A673 (cell line): ENCODE measurements around the gene PCP4L1. TPM values are rescaled to one million over a fixed set of nuclear protein-coding genes. Genes with fewer than 3 reads are reported as not detected.

ENCODE experiments used
- BruUV-seq: library from RNA; stranded (reverse); fragments of 400-500 nt; replicated peaks from 2 replicates; lab custom pipeline; 2021; lab: Mats Ljungman, UMichigan
- CTCF ChIA-PET: fragments of 300-600 bp; sonication (Branson Sonifier 250); formaldehyde crosslinking; loops from one replicate; lab custom pipeline; 2022; ENCODE audit warnings: antibody characterized with exemption; lab: Charles Lee
- POLR2A ChIA-PET: fragments of 300-600 bp; sonication (Branson Sonifier 250); formaldehyde crosslinking; loops from one replicate; lab custom pipeline; 2022; ENCODE audit warnings: antibody characterized with exemption; ENCODE audit not compliant: low non-redundant PET; lab: Charles Lee
- DNase-seq: peaks from one replicate; pipeline ENCODE4 v3.0.0-alpha.2; 2015; ENCODE audit warnings: low spot score
- H3K27ac ChIP-seq: fragments of 200-600 bp; sonication (generic); 2 replicates; pipeline ENCODE4 v1.5.1; 2016; ENCODE audit warnings: mixed run types, low read depth, mild to moderate bottlenecking, mixed read lengths, antibody characterized with exemption, low read length; ENCODE audit not compliant: poor library complexity, severe bottlenecking
- H3K27me3 ChIP-seq: fragments of 200-600 bp; sonication (generic); replicated peaks from 2 replicates; pipeline ENCODE4 v1.6.1; 2017; ENCODE audit warnings: mixed run types, low read depth, mild to moderate bottlenecking, mixed read lengths, antibody characterized with exemption, low read length; ENCODE audit not compliant: insufficient read depth, poor library complexity
- H3K36me3 ChIP-seq: fragments of 200-600 bp; sonication (generic); 2 replicates; pipeline ENCODE4 v1.6.1; 2016; ENCODE audit warnings: mixed run types, mild to moderate bottlenecking, mixed read lengths, antibody characterized with exemption, low read length; ENCODE audit not compliant: insufficient read depth, poor library complexity, severe bottlenecking
- H3K4me1 ChIP-seq: fragments of 200-600 bp; sonication (generic); 2 replicates; pipeline ENCODE4 v1.6.1; 2017; ENCODE audit warnings: mixed run types, mild to moderate bottlenecking, mixed read lengths, antibody characterized with exemption, low read length; ENCODE audit not compliant: insufficient read depth, poor library complexity, severe bottlenecking
- H3K4me3 ChIP-seq: fragments of 200-600 bp; sonication (generic); 2 replicates; pipeline ENCODE4 v1.5.1; 2016; ENCODE audit warnings: low read depth, mixed run types, mild to moderate bottlenecking, mixed read lengths, low read length; ENCODE audit not compliant: poor library complexity, severe bottlenecking
- H3K9me3 ChIP-seq: fragments of 200-600 bp; sonication (generic); 2 replicates; pipeline ENCODE4 v1.6.1; 2016; ENCODE audit warnings: mixed run types, low read depth, mild to moderate bottlenecking, mixed read lengths, antibody characterized with exemption, low read length; ENCODE audit not compliant: poor library complexity, severe bottlenecking
- CTCF ChIP-seq: fragments of 300-800, 200-600 bp; sonication (generic); conservative IDR thresholded peaks from 2 replicates; pipeline ENCODE4 v1.5.1; 2017; ENCODE audit warnings: low read depth, mild to moderate bottlenecking, antibody characterized with exemption, low read length, moderate library complexity, mixed read lengths
- EZH2 ChIP-seq: fragments of 200-600 bp; sonication (generic); IDR thresholded peaks from 2 replicates; pipeline ENCODE4 v1.6.1; 2017; ENCODE audit warnings: borderline replicate concordance, low read depth, mild to moderate bottlenecking, mixed read lengths, antibody characterized with exemption, low read length; ENCODE audit not compliant: poor library complexity, severe bottlenecking
- intact Hi-C: fragments of 100-400 bp; cut with micrococcal nuclease; formaldehyde crosslinking; loops from one replicate; pipeline ENCODE4 v1.10.0; 2022; ENCODE audit not compliant: unreplicated experiment
- microRNA-seq: library from miRNA; unstranded; fragments of <30 nt; microRNA quantifications from one replicate; pipeline ENCODE4 v1.2.0, GENCODE V29; 2021
- total RNA-seq: library from RNA; stranded (reverse); gene quantifications from 2 replicates; pipeline ENCODE4 v1.2.3, GENCODE V29; 2021

The PCP4L1 gene
- total RNA-seq, 1 experiment from 2014 or later: not detected

DNA sequence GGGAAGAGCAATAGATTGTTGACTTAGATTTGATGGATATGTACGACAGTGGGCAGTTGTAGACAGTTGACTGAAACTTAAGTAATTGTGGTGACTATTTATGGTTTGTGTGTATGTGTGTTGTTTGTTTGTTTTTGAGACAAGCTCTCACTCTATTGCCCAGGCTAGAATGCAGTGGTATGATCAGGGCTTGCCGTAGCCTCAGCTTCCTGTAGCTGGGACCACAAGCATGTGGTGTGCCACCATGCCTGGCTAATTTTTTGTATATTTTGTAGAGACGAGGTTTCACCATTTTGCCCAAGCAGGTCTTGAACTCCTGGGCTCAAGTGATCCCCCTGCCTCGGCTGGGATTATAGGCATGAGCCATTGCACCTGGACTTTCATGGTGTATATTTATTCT is 65.5 kb downstream of the PCP4L1 start:
- no peaks in the 10 kb centered on the region for H3K9me3 ChIP-seq
- no peaks in the 10 kb centered on the region for H3K27me3 ChIP-seq
- ChIA-PET POLR2A (no interaction called here), CTCF (no interaction called here)
- no peaks in the 10 kb centered on the region for H3K4me1 ChIP-seq
- intact Hi-C loops: no loop called here
- DNase-seq: no peak
- no peak for TF ChIP-seq EZH2
- no peak for TF ChIP-seq CTCF
- BruUV-seq: no TSS peak
- peaks cover 28% of the 10 kb centered on the region for H3K36me3 ChIP-seq
- H3K27ac ChIP-seq: no peak overlapping the region
- H3K4me3 ChIP-seq: no peak overlapping the region

- BruUV-seq: TSS peak; percentile 14
- intact Hi-C loops: no loop called here
- no peaks in the 10 kb centered on the region for H3K9me3 ChIP-seq
- ChIA-PET CTCF (no interaction called here), POLR2A (no interaction called here)
- TF ChIP-seq EZH2: no peak
- no peak for TF ChIP-seq CTCF
- no peak overlapping the region for H3K4me3 ChIP-seq
- H3K27me3 ChIP-seq: no peaks in the 10 kb centered on the region
- peaks cover 49% of the 10 kb centered on the region for H3K36me3 ChIP-seq
- H3K27ac ChIP-seq: no peak overlapping the region
- no peak for DNase-seq
- H3K4me1 ChIP-seq: no peaks in the 10 kb centered on the region
Observed at GRCh38 chr1:161330346-161330745, 71.8 kb downstream of the PCP4L1 start.

GRCh38 chr1:161333166-161333565 is 74.6 kb downstream of the PCP4L1 start:
- no peaks in the 10 kb centered on the region for H3K4me1 ChIP-seq
- no peak for DNase-seq
- H3K4me3 ChIP-seq: no peak overlapping the region
- ChIA-PET POLR2A (no interaction called here), CTCF (no interaction called here)
- BruUV-seq: no TSS peak
- TF ChIP-seq EZH2 (no peak), CTCF (no peak)
- H3K27ac ChIP-seq: no peak overlapping the region
- H3K27me3 ChIP-seq: no peaks in the 10 kb centered on the region
- intact Hi-C loops: no loop called here
- H3K36me3 ChIP-seq: peaks cover 39% of the 10 kb centered on the region
- H3K9me3 ChIP-seq: no peaks in the 10 kb centered on the region

Small RNA genes lying within 50 kb of the gene (microRNA-seq; reads per million reads assigned to microRNA genes)
- gene MIR5187: not detected

Other genes with a start within 250 kb of the PCP4L1 start
- 2.3 and 4.1 TPM in 2 replicates for gene F11R, start 237.6 kb upstream of the PCP4L1 start, total RNA-seq
- gene TSTD1, start 219.8 kb upstream of the PCP4L1 start, total RNA-seq: 1.2 and 1.3 TPM in 2 replicates
- gene USF1, start 212.8 kb upstream of the PCP4L1 start, total RNA-seq: 54.5 and 57.9 TPM in 2 replicates
- gene ARHGAP30, start 188.9 kb upstream of the PCP4L1 start, total RNA-seq: not detected in 2 replicates
- gene NECTIN4, start 169.2 kb upstream of the PCP4L1 start, total RNA-seq: not detected in 2 replicates
- 1.7 and 4.8 TPM in 2 replicates for gene KLHDC9, start 160.4 kb upstream of the PCP4L1 start, total RNA-seq
- 131 and 133 TPM in 2 replicates for gene PFDN2, start 140.7 kb upstream of the PCP4L1 start, total RNA-seq
- 29.3 and 40.3 TPM in 2 replicates for gene NIT1, start 140.6 kb upstream of the PCP4L1 start, total RNA-seq
- 53.0 and 54.6 TPM in 2 replicates for gene DEDD, start 126.1 kb upstream of the PCP4L1 start, total RNA-seq
- 73.6 and 82.7 TPM in 2 replicates for gene UFC1, start 104.8 kb upstream of the PCP4L1 start, total RNA-seq
- gene USP21, start 99.2 kb upstream of the PCP4L1 start, total RNA-seq: 46.2 and 51.8 TPM in 2 replicates
- gene PPOX, start 92.3 kb upstream of the PCP4L1 start, total RNA-seq: 24.3 and 25.2 TPM in 2 replicates
- gene B4GALT3, start 81.2 kb upstream of the PCP4L1 start, total RNA-seq: 47.9 and 55.1 TPM in 2 replicates
- 28.6 and 31.6 TPM in 2 replicates for gene ADAMTS4, start 59.7 kb upstream of the PCP4L1 start, total RNA-seq
- gene NDUFS2, start 56.4 kb upstream of the PCP4L1 start, total RNA-seq: 123 and 133 TPM in 2 replicates
- gene FCER1G, start 43.5 kb upstream of the PCP4L1 start, total RNA-seq: 1.2 and 1.5 TPM in 2 replicates
- not detected in 2 replicates for gene APOA2, start 35.1 kb upstream of the PCP4L1 start, total RNA-seq
- 14.0 TPM in 2 replicates for gene TOMM40L, start 32.7 kb upstream of the PCP4L1 start, total RNA-seq
- gene NR1I3, start 20.5 kb upstream of the PCP4L1 start, total RNA-seq: not detected in 2 replicates
- 2.6 and 2.8 TPM in 2 replicates for gene MPZ, start 51.2 kb downstream of the PCP4L1 start, total RNA-seq
- 228 and 249 TPM in 2 replicates for gene SDHC, start 55.6 kb downstream of the PCP4L1 start, total RNA-seq
- gene CFAP126, start 109.1 kb downstream of the PCP4L1 start, total RNA-seq: not detected in 2 replicates
- not detected in 2 replicates for gene FCGR2A, start 246.7 kb downstream of the PCP4L1 start, total RNA-seq